GM18951 (cell line): ENCODE results near the gene PLCD3.

ENCODE experiments used
- POLR2A ChIP-seq: IDR thresholded peaks from 4 replicates; pipeline ENCODE4 v1.6.1; 2011; ENCODE audit warnings: mild to moderate bottlenecking; ENCODE audit not compliant: insufficient read length, insufficient read depth; ENCODE audit errors: extremely low read depth
- in situ Hi-C: fragments of 300-500 bp; cut with MboI; formaldehyde crosslinking; loops from one replicate; pipeline ENCODE4 v1.12.0; 2022; ENCODE audit warnings: low sequenced_read_pairs, mixed read lengths, inconsistent platforms; ENCODE audit not compliant: unreplicated experiment

Gene PLCD3

GRCh38 chr17:45123076-45123770 lies 9.1 kb downstream of the PLCD3 start:
- in situ Hi-C loops: no loop called here
- no peak for TF ChIP-seq POLR2A

DNA sequence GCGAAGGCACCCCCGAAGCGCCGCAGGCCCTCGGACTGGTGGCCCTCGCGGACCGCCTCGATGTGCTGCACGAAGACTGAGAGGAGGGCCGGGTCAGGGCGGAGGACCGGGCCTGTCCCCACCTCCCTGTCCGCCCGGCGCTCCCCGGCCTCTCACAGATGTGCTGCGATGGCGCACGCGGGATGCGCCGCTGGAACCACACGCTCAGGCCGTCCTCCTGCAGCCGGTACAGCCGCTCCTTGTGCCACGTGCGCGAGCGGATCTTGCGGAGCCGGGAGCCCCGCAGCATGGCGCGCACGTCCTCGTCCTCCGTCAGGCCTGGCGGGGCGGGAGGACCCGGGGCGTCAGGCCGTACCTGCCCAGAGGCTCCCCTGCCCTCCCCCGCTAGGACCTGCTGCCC lies 11.3 kb downstream of the PLCD3 start:
- no peak for TF ChIP-seq POLR2A
- in situ Hi-C loops: no loop called here

DNA sequence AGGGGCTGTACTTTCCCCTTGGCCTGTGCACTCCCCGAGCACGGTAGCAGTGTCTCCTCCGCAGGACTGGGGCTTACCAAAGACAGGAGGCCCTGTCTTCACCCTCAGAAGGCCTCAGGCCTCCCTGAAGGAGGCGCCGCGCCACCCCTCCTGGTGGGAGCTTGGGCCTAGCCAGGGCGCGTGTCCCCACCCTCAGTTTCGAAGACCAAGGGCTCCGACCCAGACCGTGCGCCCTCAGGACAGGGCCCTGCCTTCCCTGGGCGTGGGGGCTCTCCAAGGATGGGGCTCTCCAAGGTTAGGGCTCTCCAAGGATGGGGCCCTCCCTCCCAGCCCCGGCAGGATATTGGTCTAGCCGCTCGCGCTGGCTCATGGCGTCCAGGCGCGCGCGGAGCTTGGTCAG lies 11.8 kb downstream of the PLCD3 start:
- in situ Hi-C loops: no loop called here
- no peak for TF ChIP-seq POLR2A

GRCh38 chr17:45119964-45120363 lies 12.4 kb downstream of the PLCD3 start:
- no peak for TF ChIP-seq POLR2A
- in situ Hi-C loops: no loop called here

DNA sequence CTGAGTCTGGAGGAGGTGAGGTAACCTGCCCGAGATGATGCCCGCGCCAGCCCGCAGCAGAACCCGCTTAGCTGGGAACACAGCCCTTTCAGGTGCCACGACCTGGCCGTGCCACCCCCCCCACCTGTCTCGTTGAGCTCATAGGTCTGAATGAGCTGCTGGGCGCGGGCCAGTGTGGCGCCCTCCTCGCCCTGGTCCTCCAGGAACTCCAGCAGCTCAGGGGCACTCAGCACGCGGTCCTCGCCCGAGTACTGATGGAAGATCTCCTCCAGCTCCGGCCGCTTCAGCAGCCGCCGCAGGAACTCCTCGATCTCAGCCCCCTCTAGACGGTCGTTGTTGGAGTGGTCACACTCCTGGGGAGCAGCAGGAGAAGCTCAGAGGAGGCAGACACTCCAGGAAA lies 13.6 kb downstream of the PLCD3 start:
- in situ Hi-C loops: no loop called here
- no peak for TF ChIP-seq POLR2A

DNA sequence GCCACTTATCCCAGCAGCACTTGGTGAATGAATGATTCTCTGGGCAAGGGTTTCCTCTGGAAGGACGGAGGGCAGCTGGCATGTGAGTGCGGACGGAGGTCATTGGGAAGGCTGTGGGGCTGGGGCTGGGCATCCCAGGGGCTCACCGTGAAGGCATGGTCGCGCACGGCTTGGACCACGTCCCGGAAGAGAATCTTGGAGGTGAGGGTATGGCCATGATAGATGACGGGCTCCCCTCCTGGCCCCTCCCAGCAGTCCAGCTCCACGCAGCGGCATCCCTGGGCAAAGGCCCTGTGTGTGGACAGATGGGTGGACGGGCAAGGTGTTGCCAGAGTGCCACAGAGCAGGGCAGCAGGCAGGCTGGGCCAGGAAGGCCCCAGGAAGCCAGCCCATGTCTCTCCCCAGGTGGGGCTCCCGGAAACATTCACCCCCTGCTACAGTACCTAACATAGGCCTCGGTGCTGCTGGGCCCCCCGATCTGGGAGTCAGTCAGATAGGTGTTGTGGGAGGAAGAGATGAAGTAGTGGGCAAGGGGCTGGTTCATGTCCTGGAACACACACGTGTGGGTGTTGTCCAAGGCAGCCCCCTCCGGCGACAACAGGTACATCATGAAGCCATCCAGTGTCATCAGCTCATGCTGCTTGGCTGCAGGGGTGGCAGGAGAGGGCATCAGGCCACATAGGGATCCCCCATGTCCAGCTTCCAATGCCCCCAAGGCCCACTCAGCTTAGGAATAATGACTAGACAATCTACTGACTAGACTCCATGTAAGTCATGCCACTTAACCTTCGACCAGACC lies 14.3 kb downstream of the PLCD3 start:
- no peak for TF ChIP-seq POLR2A
- in situ Hi-C loops: no loop called here

DNA sequence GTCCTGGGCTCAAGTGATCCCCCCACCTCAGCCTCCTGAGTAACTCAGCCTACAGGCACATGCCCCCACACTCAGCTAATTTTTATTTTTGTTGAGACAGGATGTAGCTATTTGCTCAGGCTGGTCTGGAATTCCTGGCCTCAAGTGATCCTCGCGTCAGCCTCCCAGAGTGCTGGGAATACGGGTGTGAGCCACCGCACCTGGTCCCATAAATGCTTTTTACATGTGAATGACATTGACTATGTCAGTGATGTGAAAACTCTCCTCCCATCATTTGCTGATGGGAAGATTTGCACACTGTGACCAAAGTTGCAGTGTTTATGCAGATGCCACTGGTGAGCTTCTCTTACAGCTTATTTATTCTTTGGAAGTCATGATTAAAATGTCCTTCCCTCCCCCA lies 15.0 kb downstream of the PLCD3 start:
- no peak for TF ChIP-seq POLR2A
- in situ Hi-C loops: no loop called here

DNA sequence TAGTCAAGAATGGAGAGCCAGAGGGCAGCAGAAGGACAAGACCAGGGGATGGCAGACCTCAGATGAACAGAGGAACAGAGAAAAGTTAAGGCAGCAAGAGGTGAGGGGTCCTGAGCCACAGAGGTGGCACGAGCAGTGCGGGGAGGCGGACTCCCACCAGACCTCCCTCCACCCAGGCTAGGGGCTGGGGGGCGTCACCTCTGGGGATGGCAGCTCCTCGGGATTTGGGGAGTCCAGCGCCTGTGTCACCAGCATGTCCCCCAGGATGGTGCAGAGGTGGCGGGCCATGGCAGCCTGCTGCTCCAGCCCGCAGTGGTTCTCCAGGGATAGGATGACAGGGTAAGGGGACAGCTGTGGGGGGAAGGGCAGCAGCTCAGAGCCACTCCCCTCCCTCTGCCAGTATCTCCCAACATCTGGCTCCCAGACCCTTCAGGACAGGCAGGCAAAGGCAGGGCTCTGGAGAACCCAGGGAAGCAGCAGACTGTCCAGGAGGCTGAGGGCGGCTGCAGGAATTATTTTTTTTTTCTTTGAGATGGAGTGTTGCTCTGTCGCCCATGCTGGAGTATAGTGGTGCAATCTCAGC lies 15.8 kb downstream of the PLCD3 start:
- in situ Hi-C loops: no loop called here
- TF ChIP-seq POLR2A: no peak

DNA sequence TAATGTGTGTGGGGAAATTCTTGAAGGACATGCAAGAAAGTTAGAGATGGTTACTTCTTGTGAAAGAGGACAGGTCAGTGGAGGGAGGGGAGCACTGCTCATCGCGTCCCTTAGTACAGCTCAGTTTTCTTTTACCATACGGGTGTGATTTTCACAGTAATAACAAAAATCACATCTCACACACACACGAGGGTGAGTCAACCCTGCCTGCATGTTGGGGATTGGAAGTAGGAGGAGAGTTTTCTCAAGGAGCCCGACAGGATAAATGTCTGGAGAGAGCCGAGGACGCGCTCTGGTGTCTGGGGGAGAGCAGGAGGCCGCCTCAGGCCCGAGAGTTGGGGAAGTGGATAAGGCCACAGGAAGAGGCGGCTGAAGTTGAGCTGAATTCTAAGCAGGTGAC lies 16.4 kb downstream of the PLCD3 start:
- TF ChIP-seq POLR2A: no peak
- in situ Hi-C loops: no loop called here

DNA sequence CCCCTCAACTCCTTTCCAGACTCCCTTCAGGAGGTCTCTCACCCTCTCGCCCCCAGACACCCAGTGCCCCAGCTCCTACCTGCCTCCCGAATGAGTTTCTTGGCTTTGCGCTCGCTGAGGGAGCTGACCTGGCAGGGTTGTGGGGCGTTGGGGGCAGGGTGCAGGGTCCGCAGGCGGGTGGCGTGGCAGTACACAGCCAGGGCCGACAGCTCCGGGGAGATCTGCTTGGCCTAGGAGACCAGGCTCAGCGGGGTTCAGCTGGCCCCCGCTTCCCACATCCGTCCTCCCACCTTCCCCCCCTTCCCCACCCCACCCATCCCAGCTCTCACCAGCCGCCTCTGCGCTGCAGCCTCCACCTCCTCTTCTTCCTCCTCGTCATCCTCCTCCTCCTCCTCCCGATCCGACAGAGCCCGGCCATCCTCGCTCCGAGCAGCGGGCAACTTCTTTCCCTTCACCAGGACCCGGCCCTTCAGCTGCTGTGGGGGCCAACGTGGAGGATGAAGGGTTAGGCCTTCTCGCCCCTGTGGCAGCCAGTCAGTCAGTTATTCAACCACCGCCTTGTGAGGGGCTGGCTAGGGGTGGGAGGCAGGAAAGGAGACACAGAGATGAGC lies 17.2 kb downstream of the PLCD3 start:
- in situ Hi-C loops: no loop called here
- TF ChIP-seq POLR2A: no peak

- in situ Hi-C loops: no loop called here
- no peak for TF ChIP-seq POLR2A
Measured at GRCh38 chr17:45114117-45114932, 18.0 kb downstream of the PLCD3 start.

DNA sequence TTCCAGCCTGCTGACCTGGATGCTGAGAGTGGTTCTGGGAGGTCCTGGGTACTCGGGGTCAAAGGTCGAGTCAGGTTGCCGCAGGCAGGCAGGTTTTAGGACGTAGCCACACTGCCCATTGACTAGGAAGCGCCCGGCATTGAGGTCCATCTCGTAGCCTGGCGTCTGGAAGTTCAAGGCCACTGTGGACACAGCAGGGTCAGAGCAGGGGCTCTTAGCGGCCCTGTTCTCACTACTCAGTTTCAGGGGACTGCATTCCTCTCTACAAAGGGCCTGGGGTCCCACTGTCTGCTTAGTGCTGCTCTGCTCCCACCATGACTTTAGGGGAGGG lies 18.9 kb downstream of the PLCD3 start:
- no peak for TF ChIP-seq POLR2A
- in situ Hi-C loops: no loop called here
